Sigmoid colon (tissue), 7 donors: ENCODE data around the gene GJB3. TPM values are rescaled to one million over a fixed set of nuclear protein-coding genes. Genes with fewer than 3 reads are reported as not detected.

Experiments used
- DNase-seq: peaks from one replicate; pipeline ENCODE4 v3.0.0-alpha.2; 2019
- H3K27ac ChIP-seq, 4 donors: fragments of 200-600 bp; sonication (generic); one replicate each; pipeline ENCODE4 v1.5.1; 2016 to 2019; ENCODE audit warnings: mild to moderate bottlenecking in 1 of 4
- H3K27me3 ChIP-seq, 3 donors: fragments of 200-600 bp; sonication (generic); one replicate each; pipeline ENCODE4 v1.5.1; 2019; ENCODE audit warnings: mild to moderate bottlenecking in 1 of 3
- H3K36me3 ChIP-seq, 4 donors: fragments of 200-600 bp; sonication (generic); one replicate each; pipeline ENCODE4 v1.5.1; 2016 to 2019
- H3K4me1 ChIP-seq, 4 donors: fragments of 200-600 bp; sonication (generic); one replicate each; pipeline ENCODE4 v1.5.1; 2017 to 2019
- H3K4me3 ChIP-seq, 4 donors: fragments of 200-600 bp; sonication (generic); one replicate each; pipeline ENCODE4 v1.5.1; 2017 to 2019; ENCODE audit warnings: mild to moderate bottlenecking in 2 of 4, moderate library complexity in 1 of 4
- H3K9me3 ChIP-seq, 4 donors: fragments of 200-600 bp in 3 of 4; sonication (generic) in 3 of 4; one replicate each; pipeline versions ENCODE4 v1.5.1 to v1.6.1; 2013 to 2019
- EP300 ChIP-seq, 4 donors: sonication (generic); formaldehyde crosslinking; IDR thresholded peaks; one replicate each; pipeline ENCODE4 v1.6.1; 2017; ENCODE audit warnings: antibody characterized with exemption in 4 of 4
- POLR2A ChIP-seq, 2 donors: fragments of 450-650 bp; IDR thresholded peaks; one replicate each; pipeline ENCODE4 v1.6.1; 2016; ENCODE audit warnings: antibody characterized with exemption in 2 of 2, mild to moderate bottlenecking in 2 of 2, moderate library complexity in 2 of 2
- POLR2AphosphoS5 ChIP-seq, 4 donors: sonication (generic); formaldehyde crosslinking; IDR thresholded peaks; one replicate each; pipeline ENCODE4 v1.6.1; 2017; ENCODE audit warnings: antibody characterized with exemption in 4 of 4
- WGBS, 2 donors: extraction: QIAGEN DNeasy Blood & Tissue Kit; methylation state at CpG; one replicate each; pipeline ENCODE4 v1.1.7; 2013; 5-methylcytosine and 5-hydroxymethylcytosine counted together
- intact Hi-C: fragments of 100-400 bp; cut with DNase I; formaldehyde crosslinking; loops from one replicate; pipeline ENCODE4 v1.15.1; 2023
- polyA plus RNA-seq, 3 donors: library from polyadenylated mRNA; stranded (reverse); fragments of 200-250 nt; gene quantifications; one replicate each; pipeline ENCODE4 v1.2.3, GENCODE V29; 2013
- total RNA-seq, 4 donors: library from RNA; depleted of rRNA; stranded (reverse); fragments of >200 nt; gene quantifications; one replicate each; pipeline ENCODE4 v1.1.0, GENCODE V29; 2016
- TF ChIP-seq, protein P1 (sequence below), 4 experiments: fragments of 450-650 bp in 3 of 4; fragments of 200-600 bp in 1 of 4; IDR thresholded peaks; one replicate each; pipeline ENCODE4 v1.5.1; 2016 to 2019; ENCODE audit warnings: antibody characterized with exemption in 4 of 4, mild to moderate bottlenecking in 3 of 4, moderate library complexity in 2 of 4
- donor health status: healthy with polysubstance abuse.
- donor health status: Bipolar disorder and iron deficiency.
- donor health status: healthy.

GJB3 gene
- total and polyA plus RNA-seq, 7 donors: 1.2 to 11.0 (median 1.8) TPM; not detected in 4

GRCh38 chr1:34749992-34750391 is 31.0 kb upstream of the GJB3 start:
- Histone ChIP-seq H3K9me3 (no peaks in the 10 kb centered on the region), H3K4me3 (no peak overlapping the region), H3K27me3 (peaks cover 0 to 18% (median 5%) of the 10 kb centered on the region in 3 donors), H3K36me3 (no peaks in the 10 kb centered on the region), H3K27ac (no peak overlapping the region), H3K4me1 (no peaks in the 10 kb centered on the region)
- no peak for TF ChIP-seq POLR2AphosphoS5 (IDR thresholded peaks at IDR 0.05)
- no peak for TF ChIP-seq EP300 (IDR thresholded peaks at IDR 0.05)
- TF ChIP-seq POLR2A (IDR thresholded peaks at IDR 0.05): no peak
- TF ChIP-seq, protein P1, sequence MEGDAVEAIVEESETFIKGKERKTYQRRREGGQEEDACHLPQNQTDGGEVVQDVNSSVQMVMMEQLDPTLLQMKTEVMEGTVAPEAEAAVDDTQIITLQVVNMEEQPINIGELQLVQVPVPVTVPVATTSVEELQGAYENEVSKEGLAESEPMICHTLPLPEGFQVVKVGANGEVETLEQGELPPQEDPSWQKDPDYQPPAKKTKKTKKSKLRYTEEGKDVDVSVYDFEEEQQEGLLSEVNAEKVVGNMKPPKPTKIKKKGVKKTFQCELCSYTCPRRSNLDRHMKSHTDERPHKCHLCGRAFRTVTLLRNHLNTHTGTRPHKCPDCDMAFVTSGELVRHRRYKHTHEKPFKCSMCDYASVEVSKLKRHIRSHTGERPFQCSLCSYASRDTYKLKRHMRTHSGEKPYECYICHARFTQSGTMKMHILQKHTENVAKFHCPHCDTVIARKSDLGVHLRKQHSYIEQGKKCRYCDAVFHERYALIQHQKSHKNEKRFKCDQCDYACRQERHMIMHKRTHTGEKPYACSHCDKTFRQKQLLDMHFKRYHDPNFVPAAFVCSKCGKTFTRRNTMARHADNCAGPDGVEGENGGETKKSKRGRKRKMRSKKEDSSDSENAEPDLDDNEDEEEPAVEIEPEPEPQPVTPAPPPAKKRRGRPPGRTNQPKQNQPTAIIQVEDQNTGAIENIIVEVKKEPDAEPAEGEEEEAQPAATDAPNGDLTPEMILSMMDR (IDR thresholded peaks at IDR 0.05): no peak
- 76 to 78% methylated on average over 8 of the region's 8 CpGs for WGBS, 2 donors
- DNase-seq: no peak
- intact Hi-C loops: no loop called here

- intact Hi-C loops: no loop called here
- H3K27me3 ChIP-seq: peaks cover 0 to 24% (median 5%) of the 10 kb centered on the region in 3 donors
- H3K9me3 ChIP-seq: no peaks in the 10 kb centered on the region
- no peak for DNase-seq
- H3K36me3 ChIP-seq: no peaks in the 10 kb centered on the region
- H3K4me1 ChIP-seq: no peaks in the 10 kb centered on the region
- H3K4me3 ChIP-seq: no peak overlapping the region
- no peak overlapping the region for H3K27ac ChIP-seq
- WGBS, 2 donors: 88 to 92% methylated on average over 5 of the region's 5 CpGs
- TF ChIP-seq EP300 (IDR thresholded peaks at IDR 0.05) (no peak), POLR2AphosphoS5 (IDR thresholded peaks at IDR 0.05) (no peak), POLR2A (IDR thresholded peaks at IDR 0.05) (no peak)
- TF ChIP-seq, protein P1 (IDR thresholded peaks at IDR 0.05): no peak
These were observed 30.4 kb upstream of the GJB3 start for GRCh38 chr1:34750610-34751009.

- H3K36me3 ChIP-seq: no peaks in the 10 kb centered on the region
- intact Hi-C loops: no loop called here
- WGBS, 2 donors: 90 to 92% methylated on average over 3 of the region's 3 CpGs
- H3K4me1 ChIP-seq: no peaks in the 10 kb centered on the region
- H3K27me3 ChIP-seq: peaks cover 0 to 19% (median 0%) of the 10 kb centered on the region in 3 donors
- no peak overlapping the region for H3K4me3 ChIP-seq
- TF ChIP-seq, protein P1 (IDR thresholded peaks at IDR 0.05): no peak
- TF ChIP-seq POLR2AphosphoS5 (IDR thresholded peaks at IDR 0.05): no peak
- no peak overlapping the region for H3K27ac ChIP-seq
- no peaks in the 10 kb centered on the region for H3K9me3 ChIP-seq
- no peak for DNase-seq
These were observed 27.9 kb upstream of the GJB3 start for GRCh38 chr1:34753163-34753562.

DNA sequence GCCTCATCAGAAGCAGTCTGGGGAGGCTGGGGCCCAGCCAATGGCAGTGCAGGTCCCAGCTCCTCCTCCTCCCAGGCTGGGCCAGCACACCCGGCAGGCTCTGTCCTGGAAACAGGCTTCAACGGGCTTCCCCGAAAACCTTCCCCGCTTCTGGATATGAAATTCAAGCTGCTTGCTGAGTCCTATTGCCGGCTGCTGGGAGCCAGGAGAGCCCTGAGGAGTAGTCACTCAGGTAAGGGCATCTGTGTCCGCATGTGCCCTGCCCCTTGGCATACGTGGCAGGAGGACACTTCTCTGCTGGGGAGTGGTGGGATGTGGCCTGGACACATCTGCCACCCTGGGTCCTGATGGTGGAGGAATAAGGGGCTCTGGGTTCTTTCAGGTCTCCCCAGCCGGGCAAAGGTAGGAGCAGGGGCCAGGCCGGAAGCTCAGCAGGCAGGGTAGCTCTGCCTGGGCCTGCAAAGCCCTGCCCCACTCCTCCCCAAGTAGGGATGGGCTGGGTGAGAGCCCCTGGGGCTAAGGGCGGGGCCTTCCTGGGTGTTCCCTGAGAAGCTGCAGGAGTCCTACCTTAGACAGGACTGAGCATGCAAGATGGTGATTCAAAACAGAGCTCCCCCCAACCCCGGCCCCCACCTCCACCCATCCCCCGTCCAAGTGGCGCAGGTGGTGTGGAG is 25.9 kb upstream of the GJB3 start, which contains the start of gene GJB5:
TSS of gene GJB5 (plus strand) at position 84 of the 674 bp plus-strand sequence. CDS start 2,284 bp downstream, outside the sequence.
- TF ChIP-seq POLR2AphosphoS5 (IDR thresholded peaks at IDR 0.05) (no peak), EP300 (IDR thresholded peaks at IDR 0.05) (no peak), POLR2A (IDR thresholded peaks at IDR 0.05) (no peak)
- TF ChIP-seq, protein P1 (IDR thresholded peaks at IDR 0.05): no peak
- no peak for DNase-seq
- H3K4me3 ChIP-seq: no peak within 1 kb of the TSS
- no peaks in the 10 kb centered on the region for H3K36me3 ChIP-seq
- no peaks in the 10 kb centered on the region for H3K9me3 ChIP-seq
- WGBS, 2 donors: 66 to 69% methylated on average over 13 of the region's 13 CpGs
- intact Hi-C loops: no loop called here
- no peaks in the 10 kb centered on the region for H3K4me1 ChIP-seq
- peaks cover 0 to 17% (median 0%) of the 10 kb centered on the region in 3 donors for H3K27me3 ChIP-seq
- no peak within 1 kb of the TSS for H3K27ac ChIP-seq
